MM.1S (cell line): Measurements from ENCODE around the gene TRAK2.

Source experiments
- DNase-seq: peaks from one replicate; pipeline ENCODE4 v3.0.0-alpha.2; 2015
- H2AFZ ChIP-seq: fragments of 300-600 bp; sonication (generic); 2 replicates; pipeline ENCODE4 v1.6.0; 2016; ENCODE audit warnings: antibody characterized with exemption, low read length
- H3F3A ChIP-seq: fragments of 300-600 bp; sonication (generic); 2 replicates; pipeline ENCODE4 v1.6.1; 2016; ENCODE audit warnings: mild to moderate bottlenecking, antibody characterized with exemption, low read length, moderate library complexity, mixed read lengths; ENCODE audit not compliant: insufficient read depth
- H3K27ac ChIP-seq: fragments of 300-600 bp; sonication (generic); 2 replicates; pipeline ENCODE4 v1.5.1; 2016; ENCODE audit warnings: mild to moderate bottlenecking, low read length
- H3K27me3 ChIP-seq: fragments of 300-600 bp; sonication (generic); replicated peaks from 2 replicates; pipeline ENCODE4 v1.6.0; 2016; ENCODE audit warnings: low read length; ENCODE audit not compliant: insufficient read depth
- H3K36me3 ChIP-seq: fragments of 300-600 bp; sonication (generic); replicated peaks from 2 replicates; pipeline ENCODE4 v1.6.1; 2016; ENCODE audit warnings: mild to moderate bottlenecking, low read length, mixed read lengths; ENCODE audit not compliant: insufficient read depth
- H3K4me1 ChIP-seq: fragments of 300-600 bp; sonication (generic); 2 replicates; pipeline ENCODE4 v1.6.1; 2016; ENCODE audit warnings: low read length, mixed read lengths
- H3K4me2 ChIP-seq: fragments of 300-600 bp; sonication (generic); 2 replicates; pipeline ENCODE4 v1.6.0; 2016; ENCODE audit warnings: low read depth, low read length
- H3K4me3 ChIP-seq: fragments of 300-600 bp; sonication (generic); 2 replicates; pipeline ENCODE4 v1.5.1; 2016; ENCODE audit warnings: low read length, mixed read lengths
- H3K79me2 ChIP-seq: fragments of 300-600 bp; sonication (generic); 2 replicates; pipeline ENCODE4 v1.6.1; 2016; ENCODE audit warnings: mixed run types, low read length, mixed read lengths
- H3K9ac ChIP-seq: fragments of 300-600 bp; sonication (generic); 2 replicates; pipeline ENCODE4 v1.6.1; 2016; ENCODE audit warnings: low read length, mixed read lengths
- H3K9me2 ChIP-seq: fragments of 300-600 bp; sonication (generic); replicated peaks from 2 replicates; pipeline ENCODE4 v1.6.1; 2016; ENCODE audit warnings: mild to moderate bottlenecking, low read length, mixed read lengths; ENCODE audit not compliant: insufficient read depth
- H3K9me3 ChIP-seq: fragments of 300-600 bp; sonication (generic); replicated peaks from 2 replicates; pipeline ENCODE4 v1.6.1; 2016; ENCODE audit warnings: mild to moderate bottlenecking, low read length, mixed read lengths; ENCODE audit not compliant: insufficient read depth
- H4K20me1 ChIP-seq: fragments of 300-600 bp; sonication (generic); 2 replicates; pipeline ENCODE4 v1.6.1; 2016; ENCODE audit warnings: mild to moderate bottlenecking, low read length, moderate library complexity, mixed read lengths; ENCODE audit not compliant: insufficient read depth
- CTCF ChIP-seq: fragments of 300-600 bp; sonication (generic); IDR thresholded peaks from 2 replicates; pipeline ENCODE4 v1.5.1; 2016; ENCODE audit warnings: antibody characterized with exemption, low read length, mixed read lengths
- EZH2 ChIP-seq: fragments of 300-600 bp; sonication (generic); optimal IDR thresholded peaks from 2 replicates; pipeline ENCODE3; 2017; ENCODE audit warnings: low read depth, mild to moderate bottlenecking, antibody characterized with exemption, low read length, mixed read lengths
- EZH2phosphoT487 ChIP-seq: fragments of 300-600 bp; sonication (generic); IDR thresholded peaks from 2 replicates; pipeline ENCODE4 v1.6.1; 2018; ENCODE audit warnings: antibody characterized with exemption, low read length

Gene TRAK2

DNA sequence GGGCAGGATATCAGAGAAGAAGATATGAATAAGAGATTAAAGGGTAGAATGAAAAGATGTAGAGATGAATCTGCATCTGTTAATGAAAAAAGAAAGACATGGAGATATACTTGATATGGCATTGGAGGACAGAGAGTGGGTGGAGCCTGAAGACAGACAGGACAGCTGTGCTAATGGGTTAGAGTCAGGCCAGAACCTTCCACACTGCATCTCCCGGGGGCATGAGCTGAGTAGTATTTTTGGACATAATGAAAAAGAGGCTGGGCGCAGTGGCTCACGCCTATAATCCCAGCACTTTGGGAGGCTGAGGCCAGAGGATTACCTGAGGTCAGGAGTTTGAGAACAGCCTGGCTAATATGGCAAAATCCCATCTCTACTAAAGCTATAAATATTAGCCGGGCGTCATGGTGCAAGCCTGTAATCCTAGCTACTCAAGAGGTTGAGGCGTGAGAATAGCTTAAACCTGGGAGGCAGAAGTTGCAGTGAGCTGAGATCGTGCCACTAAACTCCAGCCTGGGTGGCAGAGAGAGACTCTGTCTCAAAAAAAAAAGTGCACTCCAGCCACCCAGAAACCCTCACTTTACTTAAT lies 105.5 kb downstream of the TRAK2 start:
- Histone ChIP-seq H3F3A (peaks cover 17% of the 10 kb centered on the region), H2AFZ (no peak overlapping the region), H3K4me2 (no peak overlapping the region), H3K27me3 (no peaks in the 10 kb centered on the region), H3K9me3 (no peaks in the 10 kb centered on the region), H3K9me2 (no peaks in the 10 kb centered on the region), H3K4me1 (peaks cover 31% of the 10 kb centered on the region), H3K79me2 (no peaks in the 10 kb centered on the region), H3K36me3 (no peaks in the 10 kb centered on the region), H3K9ac (no peak overlapping the region), H3K27ac (no peak overlapping the region), H3K4me3 (no peak overlapping the region), H4K20me1 (no peaks in the 10 kb centered on the region)
- DNase-seq: no peak
- no peak for TF ChIP-seq CTCF
- no peak for TF ChIP-seq EZH2
- no peak for TF ChIP-seq EZH2phosphoT487

DNA sequence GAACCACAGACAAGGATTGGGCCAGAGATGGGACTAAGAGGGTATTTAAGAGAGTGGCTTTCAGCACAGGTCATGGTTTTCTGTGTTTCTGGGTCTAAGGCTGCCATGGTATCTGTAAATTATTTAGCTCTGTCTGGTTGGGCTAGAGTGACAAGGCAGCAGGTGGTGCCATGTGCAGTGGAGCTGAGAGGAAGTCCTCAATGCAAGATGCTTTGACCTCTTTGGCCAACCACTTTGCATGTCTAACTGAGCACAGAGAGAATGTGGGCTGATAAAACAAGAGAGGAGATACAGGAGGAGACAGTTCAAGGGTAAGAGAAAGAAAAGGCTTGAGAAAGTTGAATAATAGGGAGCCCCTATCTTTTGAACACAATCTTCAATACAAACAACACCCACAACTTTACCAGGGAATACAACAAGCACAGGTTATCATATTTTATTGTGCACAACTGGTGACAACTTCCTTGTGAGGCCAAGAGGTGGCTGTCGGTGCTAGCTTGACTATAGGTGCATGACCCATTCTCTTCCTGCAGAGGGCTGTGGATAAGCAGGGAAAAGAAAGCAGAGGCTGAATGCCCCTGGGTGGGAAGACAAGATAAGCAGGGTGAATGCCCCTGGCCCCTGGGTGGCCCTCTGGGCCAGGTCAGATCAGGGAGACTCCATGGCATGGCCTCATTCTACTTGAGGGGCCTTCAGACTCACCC lies 106.4 kb downstream of the TRAK2 start:
- Histone ChIP-seq H3K79me2 (no peaks in the 10 kb centered on the region), H3K9me3 (no peaks in the 10 kb centered on the region), H3K36me3 (no peaks in the 10 kb centered on the region), H2AFZ (0 out of 2 replicates have a peak overlapping the region, but pooled peaks have one; percentile 3), H3K9ac (no peak overlapping the region), H3K9me2 (no peaks in the 10 kb centered on the region), H3K27ac (peak overlapping the region; percentile 82), H3K4me2 (no peak overlapping the region), H4K20me1 (no peaks in the 10 kb centered on the region), H3F3A (peaks cover 17% of the 10 kb centered on the region), H3K27me3 (no peaks in the 10 kb centered on the region), H3K4me3 (no peak overlapping the region), H3K4me1 (peaks cover 35% of the 10 kb centered on the region)
- DNase-seq: peak; percentile 46
- TF ChIP-seq EZH2 (no peak), CTCF (peak; percentile 20; the same call in 1 of the 2 replicates)

- Histone ChIP-seq H3K79me2 (no peaks in the 10 kb centered on the region), H3K4me3 (no peak overlapping the region), H3K36me3 (no peaks in the 10 kb centered on the region), H4K20me1 (no peaks in the 10 kb centered on the region), H3K4me1 (peaks cover 35% of the 10 kb centered on the region), H3K9me2 (no peaks in the 10 kb centered on the region), H3K27me3 (no peaks in the 10 kb centered on the region), H3K9me3 (no peaks in the 10 kb centered on the region), H3K27ac (peak overlapping the region; percentile 82), H2AFZ (peak overlapping the region; percentile 24; the same call in 1 of the 2 replicates), H3F3A (peaks cover 17% of the 10 kb centered on the region), H3K4me2 (peak overlapping the region; percentile 51), H3K9ac (peak overlapping the region; percentile 41; the same call in 1 of the 2 replicates)
- peak; percentile 90 for DNase-seq
- TF ChIP-seq CTCF (no peak), EZH2phosphoT487 (no peak), EZH2 (no peak)
These were observed 107.7 kb downstream of the TRAK2 start for GRCh38 chr2:201343559-201343958.
